HepG2 (cell line): ENCODE data around the gene POLRMT. TPM values are rescaled to one million over a fixed set of nuclear protein-coding genes. Genes with fewer than 3 reads are reported as not detected.

Source experiments
- BORCS8-MEF2B ChIP-seq: sonication (generic); formaldehyde crosslinking; IDR thresholded peaks from 2 replicates; pipeline ENCODE4 v1.8.0; 2022; ENCODE audit warnings: mild to moderate bottlenecking, missing genetic modification reagents
- EEA1 ChIP-seq: sonication (generic); formaldehyde crosslinking; IDR thresholded peaks from 2 replicates; pipeline ENCODE4 v1.5.1; 2020; ENCODE audit warnings: mild to moderate bottlenecking, missing genetic modification reagents, borderline replicate concordance
- ETV6 ChIP-seq: sonication (generic); formaldehyde crosslinking; conservative IDR thresholded peaks from 2 replicates; pipeline ENCODE4 v1.4.0; 2020; ENCODE audit warnings: missing genetic modification reagents
- FOXC1 ChIP-seq: sonication (generic); formaldehyde crosslinking; IDR thresholded peaks from 2 replicates; pipeline ENCODE4 v1.8.0; 2022; ENCODE audit warnings: mild to moderate bottlenecking, missing genetic modification reagents, borderline replicate concordance
- FOXO1 ChIP-seq: sonication (generic); formaldehyde crosslinking; IDR thresholded peaks from 2 replicates; pipeline ENCODE4 v1.4.0; 2020; ENCODE audit warnings: missing genetic modification reagents
- GZF1 ChIP-seq: sonication (generic); formaldehyde crosslinking; IDR thresholded peaks from 2 replicates; pipeline ENCODE4 v1.5.1; 2020; ENCODE audit warnings: mild to moderate bottlenecking, missing genetic modification reagents
- KDM2A ChIP-seq: sonication (generic); formaldehyde crosslinking; IDR thresholded peaks from 2 replicates; pipeline ENCODE4 v1.4.0; 2020; ENCODE audit warnings: low read depth, missing genetic modification reagents, borderline replicate concordance
- NR2F1 ChIP-seq, 2 experiments: fragments of 450-650 bp in 1 of 2; formaldehyde crosslinking in 1 of 2; IDR thresholded peaks; 2 replicates each; pipeline versions ENCODE4 v1.5.0 to v1.6.1; 2016 to 2020; ENCODE audit warnings: mild to moderate bottlenecking in 1 of 2, missing compliant biosample characterization in 1 of 2, missing genetic modification reagents in 1 of 2, moderate library complexity in 1 of 2
- SOX6 ChIP-seq, 2 experiments: fragments of 450-650 bp in 1 of 2; sonication (generic) in 1 of 2; formaldehyde crosslinking in 1 of 2; IDR thresholded peaks; 2 replicates each; pipeline versions ENCODE4 v1.4.0 to v1.6.1; 2017 to 2020; ENCODE audit warnings: antibody characterized with exemption in 1 of 2, mild to moderate bottlenecking in 1 of 2, missing genetic modification reagents in 1 of 2
- ZEB1 ChIP-seq: IDR thresholded peaks from 2 replicates; pipeline ENCODE4 v1.6.1; 2012; ENCODE audit warnings: mild to moderate bottlenecking, low read depth, inconsistent platforms; ENCODE audit not compliant: insufficient replicate concordance
- ZFAT ChIP-seq: sonication (generic); formaldehyde crosslinking; conservative IDR thresholded peaks from 2 replicates; pipeline ENCODE4 v1.8.1; 2023; ENCODE audit warnings: missing genetic modification reagents, inconsistent platforms
- ZNF101 ChIP-seq: sonication (generic); formaldehyde crosslinking; IDR thresholded peaks from 2 replicates; pipeline ENCODE4 v1.4.0; 2020; ENCODE audit warnings: mild to moderate bottlenecking, low read depth, missing genetic modification reagents, borderline replicate concordance
- ZNF441 ChIP-seq: sonication (generic); formaldehyde crosslinking; IDR thresholded peaks from 2 replicates; pipeline ENCODE4 v1.7.0; 2021; ENCODE audit warnings: missing genetic modification reagents, borderline replicate concordance
- ZNF724P ChIP-seq: sonication (generic); formaldehyde crosslinking; IDR thresholded peaks from 2 replicates; pipeline ENCODE4 v1.8.0; 2022; ENCODE audit warnings: missing genetic modification reagents, borderline replicate concordance
- polyA plus RNA-seq, 8 experiments: library from polyadenylated mRNA; depleted of rRNA in 3 of 8; stranded (reverse) in 7 of 8; unstranded in 1 of 8; fragments of >200 nt; fragmentation: Illumina TruSeq in 4 of 8; extraction: Trizol in 4 of 8; gene quantifications; 2 replicates each; pipeline versions ENCODE4 v1.2.1 to v1.2.3, GENCODE V29; 2011 to 2016; ENCODE audit warnings: low read depth in 4 of 8, missing spikeins in 1 of 8, mixed read lengths in 1 of 8; ENCODE audit not compliant: insufficient read depth in 1 of 8
- total RNA-seq, 5 experiments: library from RNA; depleted of rRNA; stranded (reverse); fragments of >200 nt; fragmentation: Illumina TruSeq; extraction: Trizol; gene quantifications; 2 replicates each; pipeline ENCODE4 v1.2.3, GENCODE V29; 2016; ENCODE audit warnings: low read depth in 1 of 5
- TF ChIP-seq, protein P1 (sequence below): sonication (generic); formaldehyde crosslinking; IDR thresholded peaks from 2 replicates; pipeline ENCODE4 v1.5.1; 2020; ENCODE audit warnings: mild to moderate bottlenecking, missing genetic modification reagents, moderate library complexity
- TF ChIP-seq, protein P2 (sequence below): sonication (generic); IDR thresholded peaks from 2 replicates; pipeline ENCODE4 v1.6.1; 2016; ENCODE audit warnings: low read depth, borderline replicate concordance
- TF ChIP-seq, protein P3 (sequence below): IDR thresholded peaks from 2 replicates; pipeline ENCODE4 v1.6.1; 2016; ENCODE audit warnings: low read depth
- TF ChIP-seq, protein P4 (sequence below): sonication (generic); formaldehyde crosslinking; IDR thresholded peaks from 2 replicates; pipeline ENCODE4 v1.5.0; 2020; ENCODE audit warnings: missing genetic modification reagents
- TF ChIP-seq, protein P5 (sequence below): sonication (generic); formaldehyde crosslinking; IDR thresholded peaks from 2 replicates; pipeline ENCODE4 v1.5.0; 2020; ENCODE audit warnings: missing genetic modification reagents, mild to moderate bottlenecking, borderline replicate concordance

The POLRMT gene
- total and polyA plus RNA-seq, 2 of the 13 experiments (the other 11 are each of a cell fraction or from before 2014, with no cell fraction given) = 78.0 to 101 TPM

DNA sequence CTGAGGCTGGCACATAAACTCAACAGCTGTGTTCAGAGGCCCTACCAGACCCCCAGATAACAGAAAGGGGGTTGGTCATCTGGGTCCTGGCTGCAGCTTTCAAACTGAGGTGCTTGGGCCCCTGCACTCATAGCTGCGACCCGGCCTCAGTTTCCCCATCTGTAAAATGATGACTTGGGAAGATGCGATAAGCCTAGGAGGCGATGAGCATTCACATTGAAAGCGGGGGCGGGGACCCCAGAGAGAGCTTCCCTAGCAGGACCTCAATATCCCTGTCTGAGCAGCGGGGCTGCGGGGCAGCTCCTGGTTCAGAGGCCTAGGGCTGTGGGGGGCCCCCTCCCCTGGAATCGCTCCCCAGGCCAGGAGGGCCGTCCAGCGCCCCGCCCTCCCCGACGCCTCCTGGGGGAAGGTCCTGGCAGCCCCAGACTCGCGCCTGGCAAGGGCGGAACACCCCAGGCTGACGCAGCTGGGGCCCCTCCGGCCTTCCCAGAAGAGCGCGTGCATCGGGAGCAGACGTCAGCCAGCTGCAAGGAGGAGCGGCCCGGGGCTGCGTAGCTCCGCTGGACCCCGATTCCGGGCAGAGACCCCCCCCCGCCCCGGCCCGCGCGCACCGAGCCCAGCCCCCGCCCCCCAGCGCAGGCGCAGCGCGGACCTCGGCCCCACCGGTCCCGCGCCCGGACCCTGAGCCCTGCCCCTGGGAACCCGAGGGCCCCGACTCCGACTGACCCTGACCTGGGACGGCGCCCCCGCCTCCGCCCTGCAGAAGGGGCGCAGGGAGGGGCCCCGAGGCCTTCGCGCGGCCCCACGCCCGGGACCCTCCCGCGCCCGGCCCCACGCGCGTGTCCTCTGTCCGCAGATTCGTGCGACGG is 46.3 kb upstream of the POLRMT start (continued):
- TF ChIP-seq, protein P1, sequence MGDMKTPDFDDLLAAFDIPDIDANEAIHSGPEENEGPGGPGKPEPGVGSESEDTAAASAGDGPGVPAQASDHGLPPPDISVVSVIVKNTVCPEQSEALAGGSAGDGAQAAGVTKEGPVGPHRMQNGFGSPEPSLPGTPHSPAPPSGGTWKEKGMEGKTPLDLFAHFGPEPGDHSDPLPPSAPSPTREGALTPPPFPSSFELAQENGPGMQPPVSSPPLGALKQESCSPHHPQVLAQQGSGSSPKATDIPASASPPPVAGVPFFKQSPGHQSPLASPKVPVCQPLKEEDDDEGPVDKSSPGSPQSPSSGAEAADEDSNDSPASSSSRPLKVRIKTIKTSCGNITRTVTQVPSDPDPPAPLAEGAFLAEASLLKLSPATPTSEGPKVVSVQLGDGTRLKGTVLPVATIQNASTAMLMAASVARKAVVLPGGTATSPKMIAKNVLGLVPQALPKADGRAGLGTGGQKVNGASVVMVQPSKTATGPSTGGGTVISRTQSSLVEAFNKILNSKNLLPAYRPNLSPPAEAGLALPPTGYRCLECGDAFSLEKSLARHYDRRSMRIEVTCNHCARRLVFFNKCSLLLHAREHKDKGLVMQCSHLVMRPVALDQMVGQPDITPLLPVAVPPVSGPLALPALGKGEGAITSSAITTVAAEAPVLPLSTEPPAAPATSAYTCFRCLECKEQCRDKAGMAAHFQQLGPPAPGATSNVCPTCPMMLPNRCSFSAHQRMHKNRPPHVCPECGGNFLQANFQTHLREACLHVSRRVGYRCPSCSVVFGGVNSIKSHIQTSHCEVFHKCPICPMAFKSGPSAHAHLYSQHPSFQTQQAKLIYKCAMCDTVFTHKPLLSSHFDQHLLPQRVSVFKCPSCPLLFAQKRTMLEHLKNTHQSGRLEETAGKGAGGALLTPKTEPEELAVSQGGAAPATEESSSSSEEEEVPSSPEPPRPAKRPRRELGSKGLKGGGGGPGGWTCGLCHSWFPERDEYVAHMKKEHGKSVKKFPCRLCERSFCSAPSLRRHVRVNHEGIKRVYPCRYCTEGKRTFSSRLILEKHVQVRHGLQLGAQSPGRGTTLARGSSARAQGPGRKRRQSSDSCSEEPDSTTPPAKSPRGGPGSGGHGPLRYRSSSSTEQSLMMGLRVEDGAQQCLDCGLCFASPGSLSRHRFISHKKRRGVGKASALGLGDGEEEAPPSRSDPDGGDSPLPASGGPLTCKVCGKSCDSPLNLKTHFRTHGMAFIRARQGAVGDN = peak; percentile 68
- TF ChIP-seq KDM2A (CRISPR knock-in tag) = peak; percentile 17; the same call in 1 of the 2 replicates
- TF ChIP-seq ZNF724P (CRISPR knock-in tag) = 0 out of 2 replicates have a peak, but pooled peaks have one; percentile 69
- TF ChIP-seq NR2F1 (CRISPR knock-in tag; IDR thresholded peaks at IDR 0.05) = peak in 1 of 2 experiments; percentile 47; a peak in 1 of 4 replicates
- 0 out of 2 replicates have a peak, but pooled peaks have one; percentile 53 for TF ChIP-seq ZNF101 (CRISPR knock-in tag)
- peak; percentile 67; the same call in 1 of the 2 replicates for TF ChIP-seq ZNF441 (CRISPR knock-in tag)
- TF ChIP-seq FOXC1 (CRISPR knock-in tag) = peak; percentile 6; the same call in 1 of the 2 replicates
- TF ChIP-seq, protein P2, sequence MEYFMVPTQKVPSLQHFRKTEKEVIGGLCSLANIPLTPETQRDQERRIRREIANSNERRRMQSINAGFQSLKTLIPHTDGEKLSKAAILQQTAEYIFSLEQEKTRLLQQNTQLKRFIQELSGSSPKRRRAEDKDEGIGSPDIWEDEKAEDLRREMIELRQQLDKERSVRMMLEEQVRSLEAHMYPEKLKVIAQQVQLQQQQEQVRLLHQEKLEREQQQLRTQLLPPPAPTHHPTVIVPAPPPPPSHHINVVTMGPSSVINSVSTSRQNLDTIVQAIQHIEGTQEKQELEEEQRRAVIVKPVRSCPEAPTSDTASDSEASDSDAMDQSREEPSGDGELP = peak; percentile 38; the same call in 1 of the 2 replicates
- TF ChIP-seq, protein P3, sequence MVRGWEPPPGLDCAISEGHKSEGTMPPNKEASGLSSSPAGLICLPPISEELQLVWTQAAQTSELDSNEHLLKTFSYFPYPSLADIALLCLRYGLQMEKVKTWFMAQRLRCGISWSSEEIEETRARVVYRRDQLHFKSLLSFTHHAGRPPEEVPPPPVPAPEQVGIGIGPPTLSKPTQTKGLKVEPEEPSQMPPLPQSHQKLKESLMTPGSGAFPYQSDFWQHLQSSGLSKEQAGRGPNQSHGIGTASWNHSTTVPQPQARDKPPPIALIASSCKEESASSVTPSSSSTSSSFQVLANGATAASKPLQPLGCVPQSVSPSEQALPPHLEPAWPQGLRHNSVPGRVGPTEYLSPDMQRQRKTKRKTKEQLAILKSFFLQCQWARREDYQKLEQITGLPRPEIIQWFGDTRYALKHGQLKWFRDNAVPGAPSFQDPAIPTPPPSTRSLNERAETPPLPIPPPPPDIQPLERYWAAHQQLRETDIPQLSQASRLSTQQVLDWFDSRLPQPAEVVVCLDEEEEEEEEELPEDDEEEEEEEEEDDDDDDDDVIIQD (CRISPR knock-in tag) = no peak
- TF ChIP-seq EEA1 (CRISPR knock-in tag) = peak; percentile 18; the same call in 1 of the 2 replicates
- no peak for TF ChIP-seq ZEB1
- TF ChIP-seq BORCS8-MEF2B = peak; percentile 18; the same call in 1 of the 2 replicates
- TF ChIP-seq FOXO1 (CRISPR knock-in tag) = peak; percentile 19; the same call in 1 of the 2 replicates
- TF ChIP-seq, protein P4, sequence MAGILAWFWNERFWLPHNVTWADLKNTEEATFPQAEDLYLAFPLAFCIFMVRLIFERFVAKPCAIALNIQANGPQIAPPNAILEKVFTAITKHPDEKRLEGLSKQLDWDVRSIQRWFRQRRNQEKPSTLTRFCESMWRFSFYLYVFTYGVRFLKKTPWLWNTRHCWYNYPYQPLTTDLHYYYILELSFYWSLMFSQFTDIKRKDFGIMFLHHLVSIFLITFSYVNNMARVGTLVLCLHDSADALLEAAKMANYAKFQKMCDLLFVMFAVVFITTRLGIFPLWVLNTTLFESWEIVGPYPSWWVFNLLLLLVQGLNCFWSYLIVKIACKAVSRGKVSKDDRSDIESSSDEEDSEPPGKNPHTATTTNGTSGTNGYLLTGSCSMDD (CRISPR knock-in tag) = no peak
- TF ChIP-seq GZF1 (CRISPR knock-in tag) = no peak
- no peak for TF ChIP-seq ETV6 (CRISPR knock-in tag)
- no peak for TF ChIP-seq SOX6 (IDR thresholded peaks at IDR 0.05)
- 0 out of 2 replicates have a peak, but pooled peaks have one; percentile 12 for TF ChIP-seq SOX6 (CRISPR knock-in tag; IDR thresholded peaks at IDR 0.05)
- TF ChIP-seq, protein P5, sequence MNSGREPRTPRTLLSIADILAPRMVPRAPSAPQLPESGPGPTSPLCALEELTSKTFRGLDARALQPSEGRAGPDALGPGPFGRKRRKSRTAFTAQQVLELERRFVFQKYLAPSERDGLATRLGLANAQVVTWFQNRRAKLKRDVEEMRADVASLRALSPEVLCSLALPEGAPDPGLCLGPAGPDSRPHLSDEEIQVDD (CRISPR knock-in tag) = no peak
- TF ChIP-seq ZFAT (CRISPR knock-in tag) = peak; percentile 74; the same call in 1 of the 2 replicates
